22Rv1 (cell line): Measurements from ENCODE around the gene KLHL25.

Experiments used
- H3K27ac ChIP-seq: fragments of 450-650 bp; 2 replicates; pipeline ENCODE4 v1.5.1; 2017
- CTCF ChIP-seq: fragments of 450-650 bp; IDR thresholded peaks from 2 replicates; pipeline ENCODE4 v1.5.1; 2017; ENCODE audit warnings: mild to moderate bottlenecking
- ZFX ChIP-seq: fragments of 450-650 bp; IDR thresholded peaks from 2 replicates; pipeline ENCODE4 v1.6.1; 2017; ENCODE audit warnings: antibody characterized with exemption, borderline replicate concordance

The KLHL25 gene

GRCh38 chr15:85753791-85754452, 40.8 kb downstream of the KLHL25 start:
- no peak overlapping the region for H3K27ac ChIP-seq
- TF ChIP-seq CTCF (no peak), ZFX (no peak)

DNA sequence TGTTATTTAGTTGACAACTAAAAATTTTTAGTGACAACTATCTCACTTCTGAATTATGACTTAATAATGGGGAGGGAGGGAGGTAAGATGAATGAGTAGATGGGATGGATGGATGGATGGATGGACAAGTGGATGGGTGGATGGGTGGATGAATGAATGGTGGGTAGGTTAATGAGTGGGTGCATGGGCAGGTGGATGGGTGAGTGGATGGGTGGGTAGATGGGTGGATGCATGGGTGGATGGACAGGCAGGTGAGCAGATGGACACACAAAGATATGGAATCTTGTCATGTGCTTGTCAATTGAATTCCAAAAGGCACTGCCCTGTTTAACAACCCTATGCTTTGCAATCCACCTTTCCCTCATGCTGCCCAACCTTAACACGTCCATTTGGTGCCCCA, 41.5 kb downstream of the KLHL25 start:
- TF ChIP-seq CTCF (no peak), ZFX (no peak)
- no peak overlapping the region for H3K27ac ChIP-seq

- TF ChIP-seq CTCF (no peak), ZFX (no peak)
- no peak overlapping the region for H3K27ac ChIP-seq
Observed at GRCh38 chr15:85752491-85752961, 42.2 kb downstream of the KLHL25 start.

GRCh38 chr15:85752124-85752475, 42.6 kb downstream of the KLHL25 start:
- no peak overlapping the region for H3K27ac ChIP-seq

GRCh38 chr15:85751291-85752123, 43.2 kb downstream of the KLHL25 start:
- TF ChIP-seq CTCF, result no peak
- no peak for TF ChIP-seq ZFX
- H3K27ac ChIP-seq, result no peak overlapping the region

More at GRCh38 chr15:85752124-85752475, 42.6 kb downstream of the KLHL25 start:
- no peak for TF ChIP-seq ZFX

DNA sequence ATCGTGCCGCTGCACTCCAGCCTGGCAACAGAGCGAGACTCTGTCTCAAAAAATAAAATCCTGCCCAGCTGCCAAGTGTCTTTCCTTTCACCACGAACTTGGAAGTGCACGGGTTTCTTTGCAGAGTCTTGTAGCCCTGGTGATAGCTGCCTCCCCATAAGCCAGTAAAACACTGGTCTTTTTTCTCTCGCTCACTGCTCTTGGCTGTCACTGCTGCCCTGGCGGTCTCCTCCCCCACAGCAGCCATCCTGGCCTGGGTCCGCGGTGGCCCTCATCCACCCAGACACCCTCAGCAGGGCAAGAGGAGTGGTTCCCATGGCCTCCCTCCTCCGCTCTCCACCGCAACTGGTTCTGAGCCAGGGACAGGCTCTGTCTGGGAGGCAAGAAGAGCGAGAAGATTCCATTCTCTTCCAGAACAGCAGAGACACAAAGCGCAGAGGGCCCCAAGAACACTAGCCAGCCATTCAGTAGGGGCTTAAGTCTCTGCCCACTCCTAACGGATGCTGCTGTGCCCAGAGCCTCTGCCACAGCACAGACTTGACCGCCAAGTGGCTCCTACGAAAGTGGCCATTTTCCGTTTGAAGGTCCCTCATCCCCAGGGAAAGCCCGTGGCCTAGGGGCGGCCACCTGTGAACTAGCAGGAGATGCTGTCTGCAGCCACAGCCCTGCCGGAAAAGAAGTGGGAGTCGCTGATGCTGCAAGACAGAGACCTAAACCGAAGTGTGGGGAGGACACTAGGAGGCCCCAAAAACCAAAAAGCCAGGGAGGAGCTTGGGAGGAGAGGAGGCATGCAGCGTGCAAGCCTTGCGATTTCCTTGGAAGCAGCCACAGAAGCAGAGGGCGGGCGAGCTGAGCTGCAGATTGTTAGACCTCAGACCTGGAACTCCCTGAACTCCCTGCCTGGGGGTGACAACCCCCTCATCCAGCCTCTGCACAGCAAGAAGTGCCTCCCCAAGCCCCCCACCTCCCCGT, 44.1 kb downstream of the KLHL25 start:
- H3K27ac ChIP-seq, result no peak overlapping the region
- TF ChIP-seq ZFX, result no peak
- TF ChIP-seq CTCF, result no peak
